Activated CD8-positive, alpha-beta memory T cell treated with anti-CD3 and anti-CD28 coated beads, Interleukin-2, amount 50 U/mL, for 1 hour (primary cell): Measurements from ENCODE around the gene NIT1.
A peak's percentile ranks its signal among the peaks of the same experiment; 100 is the strongest.

ENCODE experiments used
- DNase-seq: peaks from one replicate; pipeline ENCODE4 v3.0.0-alpha.2; 2020; ENCODE audit errors: extremely low read depth

The NIT1 gene

GRCh38 chr1:161117759-161118581, at the start of gene NIT1, which contains the start of gene PFDN2:
Gene NIT1, plus strand, starts transcription at chr1:161118105. Its CDS starts 72 bp downstream, at chr1:161118177.
Gene PFDN2, minus strand, starts transcription at chr1:161118037. Its CDS starts 11 bp downstream, at chr1:161118026.
- no peak for DNase-seq

DNA sequence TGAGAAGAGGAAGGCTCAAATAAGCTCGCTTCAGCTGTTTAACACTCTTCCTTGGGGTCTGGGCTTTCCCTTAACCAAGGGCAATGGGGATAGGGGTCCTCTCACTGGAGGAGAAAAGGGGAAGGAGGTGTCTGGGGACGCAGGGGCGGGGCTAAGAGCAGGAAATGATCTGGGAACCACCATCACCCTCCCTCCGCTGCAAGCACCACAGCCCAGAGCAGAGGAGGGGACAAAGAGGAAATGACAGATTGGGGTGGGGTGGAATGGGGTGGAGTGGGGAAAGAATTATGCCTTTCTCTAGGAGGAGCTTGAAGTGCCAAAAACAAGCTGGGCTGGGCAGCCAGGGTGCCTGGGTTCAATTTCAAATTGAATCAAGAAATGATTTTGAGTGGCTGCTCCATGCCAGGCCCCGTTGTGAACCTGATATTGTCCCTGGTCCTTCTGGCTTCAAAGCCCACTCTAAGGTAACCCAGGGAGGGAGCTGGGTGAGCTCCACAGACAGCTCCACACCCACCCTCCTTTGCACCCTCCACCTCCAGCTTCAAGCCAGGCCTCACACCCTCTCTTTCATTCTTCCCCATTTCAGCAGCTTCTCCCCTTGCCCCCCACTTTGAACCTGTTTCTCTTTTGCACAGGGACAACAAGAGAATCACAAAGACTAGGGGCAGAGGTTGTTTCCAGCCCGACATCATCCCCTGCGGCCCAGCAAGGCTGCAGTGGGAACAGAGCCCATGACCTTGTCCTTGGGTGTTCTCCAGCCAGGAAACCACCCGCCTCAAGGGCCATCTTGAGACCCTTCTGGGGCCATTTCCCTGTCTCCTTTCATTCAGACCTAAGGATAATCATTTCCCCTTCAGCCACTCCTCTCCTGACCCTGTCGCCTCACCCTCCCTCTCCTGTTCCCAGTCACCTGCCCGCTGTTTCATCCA, 49.3 kb upstream of the NIT1 start:
- DNase-seq = peak; percentile 77

DNA sequence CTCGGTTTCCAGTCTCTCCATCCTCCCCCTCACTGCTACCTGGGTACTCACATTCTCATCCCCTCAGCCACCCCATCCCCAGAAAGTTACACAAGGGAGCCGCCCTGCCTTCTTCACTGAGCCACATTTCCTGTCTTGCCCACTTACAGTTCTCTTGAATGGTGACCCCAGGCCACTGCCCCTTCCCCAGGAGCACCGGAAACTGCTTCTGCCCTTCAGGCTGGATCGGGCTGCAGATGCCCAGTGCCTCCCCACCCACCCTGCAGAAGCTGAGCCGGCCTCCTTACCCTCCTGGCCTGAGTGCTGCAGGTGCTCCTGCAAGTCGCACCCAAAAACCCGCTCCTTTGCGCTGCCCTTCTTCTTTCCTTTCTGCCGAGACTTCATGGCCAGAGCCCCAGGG, 48.7 kb upstream of the NIT1 start:
- no peak for DNase-seq

DNA sequence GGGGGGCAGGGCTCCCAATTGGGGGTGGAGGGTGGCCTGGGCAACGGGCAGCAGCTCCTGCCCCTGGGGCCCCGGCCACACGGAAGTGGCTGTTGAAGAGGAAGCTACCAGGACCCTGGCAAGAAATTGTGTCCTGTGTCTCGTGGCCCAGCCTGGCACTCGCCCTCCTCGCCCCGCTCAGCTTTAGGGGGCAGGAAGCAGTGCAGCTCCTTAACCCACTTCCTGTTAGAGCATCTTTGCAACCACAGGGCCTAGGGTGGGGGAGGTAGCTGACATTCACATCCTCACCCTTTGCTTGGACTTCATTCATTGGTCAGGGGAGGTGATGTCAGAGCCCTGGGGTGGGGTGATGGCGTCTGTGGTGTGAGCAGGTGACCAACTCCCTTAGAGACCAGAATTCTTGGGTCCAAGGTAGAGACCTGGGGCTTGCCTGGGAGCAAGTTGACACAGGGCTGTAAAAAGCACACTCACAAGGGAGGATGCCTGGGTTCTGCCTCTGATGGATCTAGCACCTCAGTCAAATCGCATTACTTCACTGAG, 48.1 kb upstream of the NIT1 start, which contains the start of gene ARHGAP30:
TSS of gene ARHGAP30 (minus strand) at position 161 of the 540 bp plus-strand sequence. CDS start 267 bp downstream, outside the sequence.
- peak; percentile 65 for DNase-seq

DNA sequence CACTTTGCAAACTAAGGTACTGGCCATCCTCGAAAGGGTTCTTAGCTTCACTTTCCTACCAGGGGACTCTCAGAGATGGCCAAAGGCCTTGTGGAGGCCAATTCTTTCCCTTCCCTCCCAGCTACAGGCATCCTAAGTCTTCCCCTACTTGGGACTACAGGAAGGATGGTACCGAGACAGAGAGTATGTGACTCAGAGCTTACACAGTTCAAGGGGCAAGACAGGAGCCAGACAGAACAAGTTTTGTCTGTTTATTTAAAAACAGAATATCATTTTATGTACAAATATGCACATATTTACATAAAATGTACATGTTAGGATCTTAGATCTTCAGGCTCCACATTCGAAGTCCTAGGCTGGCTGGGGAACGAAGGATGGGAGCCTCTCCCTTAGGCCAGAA, 47.1 kb upstream of the NIT1 start:
- no peak for DNase-seq

GRCh38 chr1:161071886-161072371, 46.0 kb upstream of the NIT1 start:
- DNase-seq = no peak

GRCh38 chr1:161072751-161073449, 45.0 kb upstream of the NIT1 start:
- DNase-seq = no peak

DNA sequence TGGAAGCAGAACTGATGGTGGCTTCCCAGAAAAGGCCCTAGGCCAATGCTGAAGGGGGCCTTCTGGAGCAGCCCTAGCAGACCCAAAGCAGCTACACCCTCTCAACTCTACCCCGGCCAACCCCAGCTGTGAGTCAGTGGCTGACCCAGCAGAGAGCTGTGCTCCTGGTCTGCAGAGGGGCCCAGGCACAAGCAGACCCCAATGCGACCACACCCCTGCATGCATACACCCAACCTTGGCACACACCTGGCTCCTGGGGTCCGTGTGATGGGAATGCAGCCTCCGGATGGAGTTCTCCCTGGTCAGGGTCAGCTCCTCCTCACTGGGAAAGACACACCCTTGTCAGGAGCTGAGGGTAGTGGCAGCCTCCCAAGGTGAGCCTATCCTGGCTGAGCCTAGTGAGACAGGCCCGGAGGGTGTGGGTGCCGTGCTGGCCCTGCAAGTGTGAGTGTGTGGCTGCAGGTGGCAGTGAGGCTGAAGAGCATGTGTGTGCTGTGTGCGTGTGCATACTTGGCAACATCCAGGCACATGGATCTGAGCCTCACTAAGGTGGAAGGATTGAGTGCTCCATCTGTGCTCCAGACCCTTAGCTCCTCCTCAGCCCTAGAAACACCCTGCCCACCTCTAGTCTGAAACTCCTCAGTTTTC, 44.3 kb upstream of the NIT1 start:
- DNase-seq = no peak

- no peak for DNase-seq
These were observed 43.1 kb upstream of the NIT1 start for GRCh38 chr1:161074676-161075368.

- no peak for DNase-seq
These were observed 41.5 kb upstream of the NIT1 start for GRCh38 chr1:161076410-161076809.

DNA sequence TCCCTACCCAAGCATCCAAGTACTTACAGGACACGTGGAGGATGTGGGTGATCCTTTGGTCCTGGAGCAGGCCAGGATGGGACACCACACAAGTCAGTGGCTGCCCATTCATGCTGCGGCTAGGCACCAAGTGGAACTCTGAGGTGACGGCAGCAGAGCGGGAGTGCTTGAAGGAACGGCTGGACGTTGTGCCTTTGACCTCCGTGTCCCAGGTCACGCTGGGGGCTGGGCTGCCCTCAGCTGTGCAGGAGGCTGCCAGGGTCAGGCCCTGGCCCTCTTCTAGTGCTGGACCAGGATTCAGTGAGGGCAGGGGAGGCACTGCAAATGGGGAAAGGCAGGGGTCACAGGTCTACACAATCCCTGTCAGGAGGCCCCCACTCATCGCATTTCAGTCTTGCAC, 40.5 kb upstream of the NIT1 start:
- DNase-seq = no peak

DNA sequence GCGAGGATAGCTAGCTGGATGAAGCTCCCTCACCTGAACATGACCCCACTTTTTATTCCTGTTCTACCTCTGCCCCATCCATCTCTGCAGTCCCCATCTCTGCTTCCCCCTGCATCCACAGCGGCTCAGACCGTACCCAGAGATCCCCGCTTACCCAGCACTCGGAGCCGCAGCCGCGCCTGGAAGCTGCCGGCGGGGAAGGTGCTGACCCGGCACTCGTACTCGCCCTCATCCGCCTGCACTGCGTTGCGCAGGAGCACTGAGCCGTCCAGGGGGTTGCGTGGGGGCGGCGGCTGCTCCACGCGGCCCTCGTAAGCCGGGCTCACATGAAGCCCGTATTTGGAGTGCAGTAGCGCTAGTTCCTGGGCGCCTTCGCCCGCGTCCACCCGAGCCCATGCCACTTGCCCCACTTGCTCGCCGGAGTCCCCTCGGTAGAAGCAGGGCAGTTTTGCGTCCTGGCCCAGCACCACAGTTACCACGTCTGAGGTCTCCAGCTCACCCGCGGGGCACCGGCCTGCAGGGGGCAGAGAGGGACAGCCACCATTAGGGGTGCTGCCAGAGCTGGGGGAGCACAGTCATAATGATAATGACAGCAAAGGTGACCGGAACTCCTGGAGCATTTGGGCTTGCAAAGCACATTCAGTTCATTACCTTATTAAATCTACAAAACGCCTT, 38.3 kb upstream of the NIT1 start:
- no peak for DNase-seq

GRCh38 chr1:161080441-161081405, 37.2 kb upstream of the NIT1 start:
- DNase-seq = no peak

- no peak for DNase-seq
These were observed 36.4 kb upstream of the NIT1 start for GRCh38 chr1:161081519-161081918.

DNA sequence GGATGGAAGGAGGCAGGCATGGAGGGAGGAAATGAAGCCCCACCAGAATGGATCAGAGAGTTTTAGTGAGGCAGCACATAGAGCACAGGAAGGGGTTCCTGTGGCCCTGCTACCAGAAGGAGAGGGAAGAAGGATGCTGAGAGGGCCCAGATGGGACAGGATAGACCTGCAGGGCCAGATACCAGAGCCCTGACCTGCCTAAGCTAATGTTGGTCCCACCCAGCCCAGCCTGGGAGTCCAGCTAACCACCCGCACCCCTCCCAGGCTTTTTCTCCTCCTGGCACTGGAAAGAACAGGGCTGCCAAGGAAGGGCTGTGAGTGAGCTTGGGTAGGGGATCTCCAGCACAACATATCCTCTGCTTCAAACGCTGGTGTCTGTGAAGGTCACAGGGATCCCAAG, 35.4 kb upstream of the NIT1 start:
- no peak for DNase-seq

DNA sequence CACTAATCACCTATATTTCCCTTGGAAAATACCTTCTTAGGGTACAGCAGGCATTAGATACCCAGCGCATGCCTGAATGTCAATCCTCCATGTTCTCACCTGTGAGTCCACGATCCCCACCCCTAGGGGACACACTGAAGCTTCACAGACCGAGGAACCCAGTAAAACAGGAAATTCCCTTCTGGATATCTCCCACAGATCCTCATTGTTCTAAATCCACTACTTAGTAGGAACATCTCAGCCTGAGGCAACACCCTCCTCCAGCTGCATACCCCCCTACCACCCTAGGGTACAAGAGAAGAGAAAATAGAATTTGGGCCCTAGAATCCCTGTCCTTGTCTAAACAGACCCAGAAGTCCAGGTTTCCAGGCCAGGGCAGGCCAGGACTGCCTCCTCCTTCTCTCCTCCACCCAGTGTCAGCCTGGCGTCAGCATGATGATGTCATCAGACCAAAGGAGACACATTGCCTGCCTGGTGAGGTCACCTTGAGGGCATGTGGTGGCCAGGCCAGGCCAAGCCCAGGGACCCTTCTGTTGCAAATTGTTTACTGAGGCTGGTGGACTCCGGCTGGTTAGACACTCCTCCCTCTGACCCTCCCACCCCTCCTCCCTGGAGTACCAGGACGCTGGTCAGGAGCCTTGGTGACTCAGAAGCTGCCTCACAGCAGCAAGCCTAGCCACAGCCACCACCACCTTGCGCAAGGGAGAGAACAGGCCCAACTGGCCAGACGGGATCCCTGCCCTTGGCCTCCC, 34.7 kb upstream of the NIT1 start:
- DNase-seq = no peak

- DNase-seq = no peak
These were observed 33.9 kb upstream of the NIT1 start for GRCh38 chr1:161083748-161084596.
